Measurements from ENCODE around the gene CNNM2.

- no peak for TF ChIP-seq CTCF (IDR thresholded peaks at IDR 0.05)
- TF ChIP-seq POLR2A (IDR thresholded peaks at IDR 0.05): no peak
- no peak for TF ChIP-seq POLR2AphosphoS5 (IDR thresholded peaks at IDR 0.05)
- no peak for TF ChIP-seq EP300 (IDR thresholded peaks at IDR 0.05)
These were observed 148.3 kb downstream of the CNNM2 start for GRCh38 chr10:103066141-103067098.
